ENCODE results near the gene ZNF574.

ZNF574 gene

GRCh38 chr19:42045575-42045974 lies 30.4 kb upstream of the ZNF574 start:
- no peaks in the 10 kb centered on the region for H3K9me3 Mint-ChIP-seq
- peaks cover 8% of the 10 kb centered on the region for H3K4me1 Mint-ChIP-seq
- no peak overlapping the region for H3K27ac Mint-ChIP-seq (ENCODE audit: low read depth)
- no peak for ATAC-seq (replicated peaks; ENCODE audit: extremely low read depth, poor library complexity, severe bottlenecking)
- H3K36me3 Mint-ChIP-seq (ENCODE audit: insufficient read depth): no peaks in the 10 kb centered on the region
- H3K4me3 Mint-ChIP-seq: no peak overlapping the region
- peaks cover 22% of the 10 kb centered on the region for H3K27me3 Mint-ChIP-seq
- no peak for DNase-seq (ENCODE audit: low spot score in 2 of 2)

DNA sequence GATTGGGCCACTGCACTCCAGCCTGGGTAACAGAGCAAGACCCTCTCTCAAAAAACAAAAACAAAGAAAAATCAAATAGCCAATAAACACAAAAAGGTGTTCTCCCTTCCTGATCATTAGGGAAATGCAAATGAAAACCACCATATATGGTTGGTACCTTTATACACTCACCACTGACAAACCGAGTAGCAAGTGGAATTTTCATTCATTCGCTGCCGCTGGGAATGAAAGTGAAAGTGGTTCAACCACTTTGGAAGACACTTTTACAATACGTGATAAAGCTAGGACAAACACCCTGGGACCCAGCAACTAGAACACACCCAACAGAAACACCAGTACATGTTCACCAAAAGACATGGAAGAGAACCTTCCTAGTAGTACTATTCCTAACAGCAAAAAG lies 27.0 kb upstream of the ZNF574 start:
- peaks cover 12% of the 10 kb centered on the region for H3K27me3 Mint-ChIP-seq

GRCh38 chr19:42051166-42052115 lies 24.5 kb upstream of the ZNF574 start:
- H3K27me3 Mint-ChIP-seq: no peaks in the 10 kb centered on the region
- no peaks in the 10 kb centered on the region for H3K9me3 Mint-ChIP-seq
- no peak overlapping the region for H3K4me3 Mint-ChIP-seq
- no peaks in the 10 kb centered on the region for H3K36me3 Mint-ChIP-seq (ENCODE audit: insufficient read depth)
- no peak for DNase-seq (ENCODE audit: low spot score in 2 of 2)
- H3K27ac Mint-ChIP-seq (ENCODE audit: low read depth): no peak overlapping the region
- peaks cover 8% of the 10 kb centered on the region for H3K4me1 Mint-ChIP-seq
- no peak for ATAC-seq (replicated peaks; ENCODE audit: extremely low read depth, poor library complexity, severe bottlenecking)

More for the DNA sequence above, 27.0 kb upstream of the ZNF574 start:
- no peaks in the 10 kb centered on the region for H3K9me3 Mint-ChIP-seq
- no peaks in the 10 kb centered on the region for H3K36me3 Mint-ChIP-seq (ENCODE audit: insufficient read depth)
- peak overlapping the region; percentile 7 for H3K27ac Mint-ChIP-seq (ENCODE audit: low read depth)
- DNase-seq (ENCODE audit: low spot score in 2 of 2): no peak
- ATAC-seq (replicated peaks; ENCODE audit: extremely low read depth, poor library complexity, severe bottlenecking): no peak
- H3K4me3 Mint-ChIP-seq: peak overlapping the region; percentile 50
- peaks cover 8% of the 10 kb centered on the region for H3K4me1 Mint-ChIP-seq

DNA sequence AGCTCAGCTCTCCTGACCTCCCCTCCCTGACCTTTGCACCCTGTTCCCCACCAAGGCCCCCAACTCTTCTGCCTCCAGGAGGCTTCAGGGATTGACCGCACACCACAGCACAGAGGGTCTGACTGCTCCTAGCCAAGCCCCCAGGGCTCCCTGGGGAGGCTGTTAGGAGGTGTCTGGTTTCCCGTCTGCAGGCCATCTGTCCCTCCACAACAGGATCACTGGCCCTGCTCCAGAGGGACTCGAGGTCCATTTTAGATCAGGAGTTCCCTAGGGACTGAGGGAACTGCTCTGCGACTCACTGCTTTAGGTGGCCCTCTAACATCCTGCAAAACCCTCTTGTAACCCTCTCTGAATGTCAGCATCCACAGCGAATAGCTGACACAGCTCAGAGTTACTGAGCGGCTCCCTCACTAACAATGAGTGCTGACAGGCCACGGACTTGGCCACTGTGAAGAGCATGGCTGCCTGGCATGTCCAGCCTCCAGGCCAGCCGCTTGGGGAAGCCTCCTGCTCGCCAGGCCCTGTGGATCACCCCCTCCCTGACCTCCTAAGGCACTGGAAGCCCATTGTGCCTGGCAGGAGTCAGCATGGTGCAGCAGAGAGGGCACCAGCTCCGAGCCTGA lies 23.6 kb upstream of the ZNF574 start:
- DNase-seq (ENCODE audit: low spot score in 2 of 2): no peak
- Mint-ChIP-seq H3K36me3 (ENCODE audit: insufficient read depth) (no peaks in the 10 kb centered on the region), H3K4me3 (no peak overlapping the region), H3K4me1 (peaks cover 8% of the 10 kb centered on the region), H3K9me3 (no peaks in the 10 kb centered on the region), H3K27ac (ENCODE audit: low read depth) (no peak overlapping the region), H3K27me3 (no peaks in the 10 kb centered on the region)
- ATAC-seq (replicated peaks; ENCODE audit: extremely low read depth, poor library complexity, severe bottlenecking): no peak

- no peak for ATAC-seq (replicated peaks; ENCODE audit: extremely low read depth, poor library complexity, severe bottlenecking)
- no peak overlapping the region for H3K27ac Mint-ChIP-seq (ENCODE audit: low read depth)
- H3K4me1 Mint-ChIP-seq: peaks cover 8% of the 10 kb centered on the region
Observed at GRCh38 chr19:42053037-42053935, 22.7 kb upstream of the ZNF574 start.

DNA sequence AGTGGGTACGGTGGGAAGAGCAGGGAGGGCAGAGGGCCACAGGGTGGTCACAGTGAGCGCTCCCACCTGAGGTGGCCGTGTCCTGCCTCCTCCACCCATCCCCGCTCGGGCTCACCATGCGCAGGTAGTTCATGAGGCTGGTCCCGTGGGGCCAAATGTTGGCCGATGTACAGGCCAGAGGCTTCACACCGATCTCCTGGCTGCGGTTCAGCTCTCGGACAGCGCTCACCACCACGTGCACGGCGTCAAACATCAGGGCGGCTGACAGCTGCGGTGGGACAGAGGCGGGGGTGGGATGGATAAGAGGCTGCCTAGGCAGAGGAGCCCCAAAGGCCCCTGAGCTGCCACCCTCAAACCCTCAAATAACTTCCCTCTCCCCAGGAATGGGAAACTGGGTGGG lies 21.8 kb upstream of the ZNF574 start:
- H3K4me3 Mint-ChIP-seq: no peak overlapping the region

More at GRCh38 chr19:42053037-42053935, 22.7 kb upstream of the ZNF574 start:
- H3K4me3 Mint-ChIP-seq: no peak overlapping the region
- no peaks in the 10 kb centered on the region for H3K9me3 Mint-ChIP-seq
- H3K27me3 Mint-ChIP-seq: no peaks in the 10 kb centered on the region
- DNase-seq (ENCODE audit: low spot score in 2 of 2): no peak
- no peaks in the 10 kb centered on the region for H3K36me3 Mint-ChIP-seq (ENCODE audit: insufficient read depth)

GRCh38 chr19:42057846-42058245 lies 18.1 kb upstream of the ZNF574 start:
- Mint-ChIP-seq H3K27ac (ENCODE audit: low read depth) (no peak overlapping the region), H3K9me3 (no peaks in the 10 kb centered on the region), H3K4me1 (no peaks in the 10 kb centered on the region), H3K27me3 (peaks cover 20% of the 10 kb centered on the region), H3K36me3 (ENCODE audit: insufficient read depth) (no peaks in the 10 kb centered on the region), H3K4me3 (no peak overlapping the region)
- no peak for DNase-seq (ENCODE audit: low spot score in 2 of 2)
- ATAC-seq (replicated peaks; ENCODE audit: extremely low read depth, poor library complexity, severe bottlenecking): no peak

More for the DNA sequence above, 21.8 kb upstream of the ZNF574 start:
- no peaks in the 10 kb centered on the region for H3K9me3 Mint-ChIP-seq
- H3K27ac Mint-ChIP-seq (ENCODE audit: low read depth): no peak overlapping the region
- ATAC-seq (replicated peaks; ENCODE audit: extremely low read depth, poor library complexity, severe bottlenecking) (no peak), DNase-seq (ENCODE audit: low spot score in 2 of 2) (no peak)
- no peaks in the 10 kb centered on the region for H3K27me3 Mint-ChIP-seq
- no peaks in the 10 kb centered on the region for H3K36me3 Mint-ChIP-seq (ENCODE audit: insufficient read depth)
- H3K4me1 Mint-ChIP-seq: peaks cover 4% of the 10 kb centered on the region

DNA sequence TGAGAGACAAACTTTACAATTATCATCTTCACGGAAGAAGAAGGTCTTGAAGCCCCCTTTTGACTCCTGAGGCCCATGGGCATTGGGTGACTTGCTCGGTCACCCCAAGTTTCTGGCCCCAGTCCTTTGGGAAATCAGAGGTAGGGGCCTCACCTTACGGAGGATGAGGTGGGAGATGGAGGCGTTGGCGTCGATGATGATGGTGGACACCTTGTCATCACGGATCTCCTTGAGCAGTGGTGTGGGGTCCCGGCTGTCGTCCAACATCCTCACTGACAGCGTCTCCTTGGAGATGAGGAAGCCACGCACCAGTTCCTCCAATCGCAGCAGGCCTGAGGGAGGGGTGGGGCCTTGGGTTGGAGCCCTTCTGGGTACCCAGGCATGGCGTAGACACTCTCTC lies 16.8 kb upstream of the ZNF574 start:
- ATAC-seq (replicated peaks; ENCODE audit: extremely low read depth, poor library complexity, severe bottlenecking): no peak
- peaks cover 24% of the 10 kb centered on the region for H3K27me3 Mint-ChIP-seq
- H3K27ac Mint-ChIP-seq (ENCODE audit: low read depth): no peak overlapping the region
- H3K9me3 Mint-ChIP-seq: no peaks in the 10 kb centered on the region
- no peaks in the 10 kb centered on the region for H3K4me1 Mint-ChIP-seq
- no peak for DNase-seq (ENCODE audit: low spot score in 2 of 2)
- no peak overlapping the region for H3K4me3 Mint-ChIP-seq
- H3K36me3 Mint-ChIP-seq (ENCODE audit: insufficient read depth): no peaks in the 10 kb centered on the region

GRCh38 chr19:42060117-42060516 lies 15.8 kb upstream of the ZNF574 start:
- ATAC-seq (replicated peaks; ENCODE audit: extremely low read depth, poor library complexity, severe bottlenecking): no peak

GRCh38 chr19:42062381-42062780 lies 13.6 kb upstream of the ZNF574 start:
- Mint-ChIP-seq H3K4me3 (no peak overlapping the region), H3K4me1 (no peaks in the 10 kb centered on the region), H3K36me3 (ENCODE audit: insufficient read depth) (no peaks in the 10 kb centered on the region), H3K27me3 (peaks cover 31% of the 10 kb centered on the region), H3K9me3 (no peaks in the 10 kb centered on the region), H3K27ac (ENCODE audit: low read depth) (no peak overlapping the region)
- DNase-seq (ENCODE audit: low spot score in 2 of 2): no peak
- ATAC-seq (replicated peaks; ENCODE audit: extremely low read depth, poor library complexity, severe bottlenecking): no peak

More at GRCh38 chr19:42060117-42060516, 15.8 kb upstream of the ZNF574 start:
- H3K4me1 Mint-ChIP-seq: no peaks in the 10 kb centered on the region
- H3K9me3 Mint-ChIP-seq: no peaks in the 10 kb centered on the region
- no peak overlapping the region for H3K27ac Mint-ChIP-seq (ENCODE audit: low read depth)
- H3K4me3 Mint-ChIP-seq: no peak overlapping the region
- DNase-seq (ENCODE audit: low spot score in 2 of 2): no peak
- H3K27me3 Mint-ChIP-seq: peaks cover 31% of the 10 kb centered on the region
- H3K36me3 Mint-ChIP-seq (ENCODE audit: insufficient read depth): no peaks in the 10 kb centered on the region

- ATAC-seq (replicated peaks; ENCODE audit: extremely low read depth, poor library complexity, severe bottlenecking) (no peak), DNase-seq (ENCODE audit: low spot score in 2 of 2) (no peak)
- Mint-ChIP-seq H3K27ac (ENCODE audit: low read depth) (no peak overlapping the region), H3K27me3 (peaks cover 31% of the 10 kb centered on the region), H3K4me3 (no peak overlapping the region), H3K36me3 (ENCODE audit: insufficient read depth) (no peaks in the 10 kb centered on the region), H3K4me1 (no peaks in the 10 kb centered on the region), H3K9me3 (no peaks in the 10 kb centered on the region)
Observed at GRCh38 chr19:42064432-42064831, 11.5 kb upstream of the ZNF574 start.

DNA sequence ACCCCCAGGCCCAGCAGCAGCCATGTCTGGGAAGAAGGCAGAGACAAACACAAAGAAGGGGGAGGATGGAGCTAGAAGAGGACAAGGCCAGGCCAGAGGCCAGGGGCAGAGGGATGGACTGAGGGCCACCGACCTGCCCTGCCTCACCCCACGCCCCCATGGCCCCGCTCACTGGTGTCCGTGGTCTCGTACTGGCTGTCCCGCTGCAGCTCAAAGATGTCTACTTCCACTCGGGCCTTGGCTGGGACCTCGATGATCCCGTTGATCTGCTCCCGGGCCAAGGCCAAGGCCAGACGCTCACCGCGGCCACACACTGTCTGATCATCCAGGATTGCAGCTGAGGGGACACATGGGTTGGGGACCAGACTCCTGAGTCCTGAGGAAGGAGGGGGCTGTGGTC lies 10.9 kb upstream of the ZNF574 start:
- Mint-ChIP-seq H3K27me3 (peaks cover 25% of the 10 kb centered on the region), H3K9me3 (no peaks in the 10 kb centered on the region), H3K4me1 (no peaks in the 10 kb centered on the region), H3K27ac (ENCODE audit: low read depth) (no peak overlapping the region), H3K4me3 (no peak overlapping the region), H3K36me3 (ENCODE audit: insufficient read depth) (no peaks in the 10 kb centered on the region)
- no peak for ATAC-seq (replicated peaks; ENCODE audit: extremely low read depth, poor library complexity, severe bottlenecking)
- no peak for DNase-seq (ENCODE audit: low spot score in 2 of 2)
